GM18517 (cell line): ENCODE measurements around the gene VILL.

Source experiments
- ATAC-seq: cut with Tn5 transposase; IDR thresholded peaks from one replicate; pipeline ENCODE4 v1.9.1; 2021; ENCODE audit warnings: mild to moderate bottlenecking, moderate library complexity; ENCODE audit not compliant: unreplicated experiment

The VILL gene

GRCh38 chr3:37999836-38000235 lies 9.2 kb downstream of the VILL start:
- ATAC-seq, result no peak

GRCh38 chr3:38000242-38000916 lies 9.8 kb downstream of the VILL start:
- no peak for ATAC-seq

- ATAC-seq, result no peak
Observed at GRCh38 chr3:38000965-38001455, 10.4 kb downstream of the VILL start.

GRCh38 chr3:38001456-38002081 lies 11.0 kb downstream of the VILL start:
- no peak for ATAC-seq

GRCh38 chr3:38002291-38002876 lies 11.8 kb downstream of the VILL start:
- ATAC-seq, result no peak

GRCh38 chr3:38002940-38003339 lies 12.4 kb downstream of the VILL start:
- no peak for ATAC-seq

GRCh38 chr3:38003371-38003816 lies 12.8 kb downstream of the VILL start:
- ATAC-seq, result no peak

- no peak for ATAC-seq
Observed at GRCh38 chr3:38003817-38004414, 13.3 kb downstream of the VILL start.

GRCh38 chr3:38004415-38005075 lies 14.0 kb downstream of the VILL start:
- no peak for ATAC-seq

GRCh38 chr3:38005076-38006020 lies 14.8 kb downstream of the VILL start:
- ATAC-seq, result no peak

- ATAC-seq, result no peak
Observed at GRCh38 chr3:38006031-38006430, 15.4 kb downstream of the VILL start.

GRCh38 chr3:38006445-38006995 lies 15.9 kb downstream of the VILL start:
- ATAC-seq, result no peak

GRCh38 chr3:38007754-38008090 lies 17.1 kb downstream of the VILL start:
- no peak for ATAC-seq

GRCh38 chr3:38008191-38008701 lies 17.7 kb downstream of the VILL start:
- ATAC-seq, result no peak

- no peak for ATAC-seq
Observed at GRCh38 chr3:38008971-38009580, 18.5 kb downstream of the VILL start.

GRCh38 chr3:38009807-38010591 lies 19.4 kb downstream of the VILL start:
- no peak for ATAC-seq

- ATAC-seq, result no peak
Observed at GRCh38 chr3:38011111-38011510, 20.5 kb downstream of the VILL start.

- no peak for ATAC-seq
Observed at GRCh38 chr3:38015485-38015884, 24.9 kb downstream of the VILL start.
